Astrocyte of the spinal cord (primary cell): ENCODE measurements around the gene ZFP62.

Experiments used
- DNase-seq: peaks from one replicate; pipeline ENCODE4 v3.0.0; 2011; ENCODE audit warnings: low read depth, low spot score
- H3K4me3 ChIP-seq: 2 replicates; pipeline ENCODE4 v1.5.1; 2011; ENCODE audit warnings: low read depth, mild to moderate bottlenecking, low read length, moderate library complexity
- in situ Hi-C: cut with HindIII; loops from 2 replicates; pipeline ENCODE4 v1.10.0; 2017; ENCODE audit warnings: low sequenced_read_pairs
- TF ChIP-seq, protein P1 (sequence below): IDR thresholded peaks from 2 replicates; pipeline ENCODE4 v1.5.1; 2012; ENCODE audit warnings: low read depth, mild to moderate bottlenecking, low read length, inconsistent platforms

ZFP62 gene

GRCh38 chr5:180866985-180867384, 5.9 kb upstream of the ZFP62 start:
- in situ Hi-C loops, result no loop called here
- TF ChIP-seq, protein P1, sequence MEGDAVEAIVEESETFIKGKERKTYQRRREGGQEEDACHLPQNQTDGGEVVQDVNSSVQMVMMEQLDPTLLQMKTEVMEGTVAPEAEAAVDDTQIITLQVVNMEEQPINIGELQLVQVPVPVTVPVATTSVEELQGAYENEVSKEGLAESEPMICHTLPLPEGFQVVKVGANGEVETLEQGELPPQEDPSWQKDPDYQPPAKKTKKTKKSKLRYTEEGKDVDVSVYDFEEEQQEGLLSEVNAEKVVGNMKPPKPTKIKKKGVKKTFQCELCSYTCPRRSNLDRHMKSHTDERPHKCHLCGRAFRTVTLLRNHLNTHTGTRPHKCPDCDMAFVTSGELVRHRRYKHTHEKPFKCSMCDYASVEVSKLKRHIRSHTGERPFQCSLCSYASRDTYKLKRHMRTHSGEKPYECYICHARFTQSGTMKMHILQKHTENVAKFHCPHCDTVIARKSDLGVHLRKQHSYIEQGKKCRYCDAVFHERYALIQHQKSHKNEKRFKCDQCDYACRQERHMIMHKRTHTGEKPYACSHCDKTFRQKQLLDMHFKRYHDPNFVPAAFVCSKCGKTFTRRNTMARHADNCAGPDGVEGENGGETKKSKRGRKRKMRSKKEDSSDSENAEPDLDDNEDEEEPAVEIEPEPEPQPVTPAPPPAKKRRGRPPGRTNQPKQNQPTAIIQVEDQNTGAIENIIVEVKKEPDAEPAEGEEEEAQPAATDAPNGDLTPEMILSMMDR, result no peak
- H3K4me3 ChIP-seq, result no peak overlapping the region
- DNase-seq, result no peak

DNA sequence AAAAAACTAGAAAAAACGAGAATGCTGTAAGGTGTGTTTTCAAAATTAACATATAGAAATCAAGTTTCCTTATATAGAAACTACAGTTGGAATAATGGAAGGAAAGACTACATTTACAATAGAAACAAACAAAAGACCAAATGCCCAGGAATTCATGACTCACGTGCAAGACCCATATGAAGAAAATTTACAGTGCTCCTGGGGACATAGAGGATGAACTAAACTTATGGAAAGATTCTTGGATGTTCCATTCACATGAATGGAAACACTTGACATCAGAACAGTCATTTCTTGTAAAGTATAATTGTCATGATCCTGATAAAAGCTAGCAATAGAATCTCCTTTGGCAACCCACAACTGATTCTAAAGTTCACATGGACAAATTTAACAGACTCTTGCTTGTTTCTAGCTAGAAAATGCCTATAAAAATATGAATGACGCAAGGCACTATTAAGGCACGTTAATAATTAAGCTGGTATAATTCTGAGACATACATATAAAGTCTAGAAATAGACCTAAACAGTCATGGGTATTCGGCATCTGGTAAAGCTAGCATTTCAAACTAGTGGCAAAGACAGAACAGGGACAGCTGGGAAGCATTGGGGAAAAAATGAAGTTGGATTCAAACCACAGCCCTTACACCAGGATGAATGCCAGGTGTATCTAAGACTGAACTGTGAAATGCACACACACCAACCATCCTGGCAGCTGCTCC, 5.1 kb upstream of the ZFP62 start:
- in situ Hi-C loops, result no loop called here
- TF ChIP-seq, protein P1, result no peak
- DNase-seq, result no peak
- H3K4me3 ChIP-seq, result no peak overlapping the region

- in situ Hi-C loops, result no loop called here
- no peak overlapping the region for H3K4me3 ChIP-seq
- DNase-seq, result no peak
- TF ChIP-seq, protein P1, result no peak
Observed at GRCh38 chr5:180862645-180863044, 1.6 kb upstream of the ZFP62 start.

- peak overlapping the region; percentile 85 for H3K4me3 ChIP-seq
- peak; percentile 18 for DNase-seq
- TF ChIP-seq, protein P1, result peak; percentile 8
- in situ Hi-C loops, result no loop called here
Observed at GRCh38 chr5:180860273-180860886, 696 bp downstream of the ZFP62 start.

GRCh38 chr5:180858586-180858985, 2.5 kb downstream of the ZFP62 start:
- in situ Hi-C loops, result no loop called here
- TF ChIP-seq, protein P1, result no peak
- H3K4me3 ChIP-seq, result no peak overlapping the region
- DNase-seq, result no peak

DNA sequence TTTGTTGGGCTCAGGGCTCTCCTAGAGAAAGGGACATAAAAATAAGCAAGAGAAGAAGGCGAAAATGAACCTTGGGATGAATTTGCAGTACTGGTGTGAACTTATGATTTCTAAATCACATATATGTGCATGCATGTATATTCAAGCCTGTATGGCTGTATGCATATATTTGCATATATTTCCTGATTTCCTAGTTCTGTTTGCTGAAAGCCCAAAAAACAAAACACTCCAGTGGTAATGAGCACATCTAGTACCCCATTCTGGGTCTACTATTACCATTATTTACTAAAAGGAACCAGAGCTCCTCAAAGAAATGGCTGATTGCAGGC, 7.3 kb downstream of the ZFP62 start:
- in situ Hi-C loops, result no loop called here
- TF ChIP-seq, protein P1, result no peak
- DNase-seq, result no peak

More for the DNA sequence above, 7.3 kb downstream of the ZFP62 start:
- no peak overlapping the region for H3K4me3 ChIP-seq
